HEK293 (cell line): ENCODE results near the gene USP36.

Experiments
- CTCF ChIA-PET: fragments of 350-600 bp; formaldehyde crosslinking; extraction: SDS; loops from one replicate; lab custom pipeline; 2021; ENCODE audit warnings: antibody characterized with exemption; lab: Yijun Ruan, JAX
- POLR2A ChIA-PET: fragments of 300-600 bp; formaldehyde crosslinking; extraction: SDS; loops from one replicate; lab custom pipeline; 2020; ENCODE audit warnings: antibody characterized with exemption, inconsistent platforms; lab: Yijun Ruan, JAX
- H3K27ac ChIP-seq: fragments of 200-500 bp; sonication (Bioruptor generic); 2 replicates; pipeline ENCODE4 v1.5.1; 2014; ENCODE audit warnings: low read depth, low read length, control low read depth, inconsistent platforms; ENCODE audit errors: extremely low read depth
- H3K36me3 ChIP-seq, 2 experiments: fragments of 200-500 bp in 1 of 2; sonication (Bioruptor generic) in 1 of 2; 1 replicate in 1 of 2; 2 replicates in 1 of 2; pipeline ENCODE4 v1.5.1; 2014 to 2017; ENCODE audit warnings: inconsistent platforms in 2 of 2, low read length in 2 of 2; ENCODE audit not compliant: control insufficient read depth in 2 of 2, insufficient read depth in 1 of 2
- H3K4me1 ChIP-seq: fragments of 200-500 bp; sonication (Bioruptor generic); 2 replicates; pipeline ENCODE4 v1.5.1; 2014; ENCODE audit warnings: mild to moderate bottlenecking, low read length, inconsistent platforms; ENCODE audit not compliant: control insufficient read depth, insufficient read depth
- H3K4me3 ChIP-seq: 2 replicates; pipeline ENCODE4 v1.5.1; 2011; ENCODE audit warnings: low read depth, mild to moderate bottlenecking, control low read depth, low read length, moderate library complexity
- H3K9me3 ChIP-seq: fragments of 200-500 bp; sonication (Bioruptor generic); 2 replicates; pipeline ENCODE4 v1.5.1; 2014; ENCODE audit warnings: low read depth, low read length, inconsistent platforms; ENCODE audit not compliant: control insufficient read depth, insufficient read depth
- EGR2 ChIP-seq: fragments of 450-650 bp; formaldehyde crosslinking; IDR thresholded peaks from 2 replicates; pipeline ENCODE4 v1.5.1; 2016; ENCODE audit warnings: low read depth, missing biosample characterization, missing genetic modification characterization
- PRDM1 ChIP-seq: fragments of 450-650 bp; formaldehyde crosslinking; IDR thresholded peaks from 2 replicates; pipeline ENCODE4; 2016; ENCODE audit warnings: missing biosample characterization, missing genetic modification characterization
- PRDM6 ChIP-seq: fragments of 450-650 bp; formaldehyde crosslinking; IDR thresholded peaks from 2 replicates; pipeline ENCODE4 v1.5.1; 2017; ENCODE audit warnings: missing biosample characterization, missing genetic modification characterization
- SP2 ChIP-seq: fragments of 450-650 bp; formaldehyde crosslinking; IDR thresholded peaks from 2 replicates; pipeline ENCODE4 v1.5.1; 2016; ENCODE audit warnings: missing biosample characterization, missing genetic modification characterization
- ZBTB17 ChIP-seq: fragments of 450-650 bp; formaldehyde crosslinking; IDR thresholded peaks from 2 replicates; pipeline ENCODE4 v1.5.1; 2016; ENCODE audit warnings: missing biosample characterization, missing genetic modification characterization
- ZBTB48 ChIP-seq: fragments of 450-650 bp; formaldehyde crosslinking; IDR thresholded peaks from 2 replicates; pipeline ENCODE4 v1.5.1; 2016; ENCODE audit warnings: missing biosample characterization, missing genetic modification characterization
- ZNF157 ChIP-seq: fragments of 450-650 bp; formaldehyde crosslinking; IDR thresholded peaks from 2 replicates; pipeline ENCODE4 v1.5.1; 2016; ENCODE audit warnings: missing biosample characterization, missing genetic modification characterization
- ZNF174 ChIP-seq: fragments of 450-650 bp; formaldehyde crosslinking; IDR thresholded peaks from 2 replicates; pipeline ENCODE4 v1.5.0; 2017; ENCODE audit warnings: missing biosample characterization, mild to moderate bottlenecking, missing genetic modification characterization
- ZNF311 ChIP-seq: fragments of 450-650 bp; formaldehyde crosslinking; IDR thresholded peaks from 2 replicates; pipeline ENCODE4 v1.5.1; 2017; ENCODE audit warnings: missing biosample characterization, missing genetic modification characterization, borderline replicate concordance
- ZNF558 ChIP-seq: fragments of 450-650 bp; formaldehyde crosslinking; IDR thresholded peaks from 2 replicates; pipeline ENCODE4 v1.5.1; 2016; ENCODE audit warnings: missing biosample characterization, missing genetic modification characterization
- ZNF596 ChIP-seq: fragments of 450-650 bp; IDR thresholded peaks from 2 replicates; pipeline ENCODE4 v1.5.0; 2018; ENCODE audit warnings: missing biosample characterization, mild to moderate bottlenecking, missing genetic modification characterization, moderate library complexity
- ZNF629 ChIP-seq: fragments of 450-650 bp; formaldehyde crosslinking; IDR thresholded peaks from 2 replicates; pipeline ENCODE4 v1.5.1; 2017; ENCODE audit warnings: missing biosample characterization, missing genetic modification characterization
- ZNF654 ChIP-seq: fragments of 450-650 bp; formaldehyde crosslinking; IDR thresholded peaks from 2 replicates; pipeline ENCODE4 v1.5.1; 2016; ENCODE audit warnings: low read depth, missing biosample characterization, missing genetic modification characterization
- ZNF692 ChIP-seq: fragments of 450-650 bp; formaldehyde crosslinking; IDR thresholded peaks from 2 replicates; pipeline ENCODE4 v1.5.1; 2016; ENCODE audit warnings: missing biosample characterization, missing genetic modification characterization
- ZNF704 ChIP-seq: fragments of 450-650 bp; formaldehyde crosslinking; IDR thresholded peaks from 2 replicates; pipeline ENCODE4 v1.5.1; 2016; ENCODE audit warnings: missing biosample characterization, missing genetic modification characterization
- ZNF776 ChIP-seq: fragments of 450-650 bp; formaldehyde crosslinking; IDR thresholded peaks from 2 replicates; pipeline ENCODE4 v1.5.0; 2017; ENCODE audit warnings: missing biosample characterization, missing genetic modification characterization, borderline replicate concordance
- ZSCAN4 ChIP-seq: fragments of 450-650 bp; formaldehyde crosslinking; IDR thresholded peaks from 2 replicates; pipeline ENCODE4 v1.5.1; 2017; ENCODE audit warnings: missing biosample characterization, missing genetic modification characterization
- TF ChIP-seq, protein P1 (sequence below): fragments of 450-650 bp; formaldehyde crosslinking; IDR thresholded peaks from 2 replicates; pipeline ENCODE4 v1.5.1; 2016; ENCODE audit warnings: missing biosample characterization, missing genetic modification characterization
- TF ChIP-seq, protein P2 (sequence below): fragments of 450-650 bp; formaldehyde crosslinking; IDR thresholded peaks from 2 replicates; pipeline ENCODE4 v1.5.1; 2016; ENCODE audit warnings: missing biosample characterization, missing genetic modification characterization
- TF ChIP-seq, protein P3 (sequence below): fragments of 450-650 bp; formaldehyde crosslinking; IDR thresholded peaks from 2 replicates; pipeline ENCODE4 v1.5.1; 2016; ENCODE audit warnings: missing biosample characterization, missing genetic modification characterization

The USP36 gene

GRCh38 chr17:78861229-78861628 lies 20.6 kb upstream of the USP36 start (continued):
- TF ChIP-seq ZNF692 (tag by site-specific recombination) = no peak
- TF ChIP-seq ZNF776 (tag by site-specific recombination) = no peak
- TF ChIP-seq, protein P1, sequence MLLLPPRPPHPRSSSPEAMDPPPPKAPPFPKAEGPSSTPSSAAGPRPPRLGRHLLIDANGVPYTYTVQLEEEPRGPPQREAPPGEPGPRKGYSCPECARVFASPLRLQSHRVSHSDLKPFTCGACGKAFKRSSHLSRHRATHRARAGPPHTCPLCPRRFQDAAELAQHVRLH (tag by site-specific recombination) = no peak
- no peak for TF ChIP-seq ZNF629 (tag by site-specific recombination)
- no peak for TF ChIP-seq ZNF174 (tag by site-specific recombination)
- TF ChIP-seq, protein P2, sequence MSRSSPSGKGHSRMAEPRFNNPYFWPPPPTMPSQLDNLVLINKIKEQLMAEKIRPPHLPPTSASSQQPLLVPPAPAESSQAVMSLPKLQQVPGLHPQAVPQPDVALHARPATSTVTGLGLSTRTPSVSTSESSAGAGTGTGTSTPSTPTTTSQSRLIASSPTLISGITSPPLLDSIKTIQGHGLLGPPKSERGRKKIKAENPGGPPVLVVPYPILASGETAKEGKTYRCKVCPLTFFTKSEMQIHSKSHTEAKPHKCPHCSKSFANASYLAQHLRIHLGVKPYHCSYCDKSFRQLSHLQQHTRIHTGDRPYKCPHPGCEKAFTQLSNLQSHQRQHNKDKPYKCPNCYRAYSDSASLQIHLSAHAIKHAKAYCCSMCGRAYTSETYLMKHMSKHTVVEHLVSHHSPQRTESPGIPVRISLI (tag by site-specific recombination) = no peak
- peak; percentile 17; the same call in 1 of the 2 replicates for TF ChIP-seq PRDM1
- no peak for TF ChIP-seq ZSCAN4 (tag by site-specific recombination)
- TF ChIP-seq ZNF157 (tag by site-specific recombination) = peak; percentile 56; the same call in 1 of the 2 replicates

DNA sequence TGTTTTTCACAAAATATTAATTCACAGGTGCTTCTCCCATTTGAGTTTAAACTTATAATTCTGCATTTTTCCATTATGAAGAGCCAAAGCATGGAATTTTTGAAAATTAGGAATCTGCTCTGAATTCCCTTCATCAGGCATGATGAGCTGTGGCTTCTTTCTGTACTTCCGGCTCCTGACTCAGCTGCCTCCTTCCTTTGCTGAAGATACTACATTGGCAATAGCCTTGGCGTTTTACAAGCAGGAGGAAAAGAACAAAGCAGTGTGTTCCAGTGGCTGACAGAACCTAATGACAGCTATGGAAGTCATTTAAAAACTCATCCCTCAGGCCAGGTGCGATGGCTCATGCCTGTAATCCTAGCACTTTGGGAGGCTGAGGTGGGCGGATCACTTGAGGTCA lies 18.4 kb upstream of the USP36 start:
- no peak overlapping the region for H3K4me3 ChIP-seq
- TF ChIP-seq, protein P3, sequence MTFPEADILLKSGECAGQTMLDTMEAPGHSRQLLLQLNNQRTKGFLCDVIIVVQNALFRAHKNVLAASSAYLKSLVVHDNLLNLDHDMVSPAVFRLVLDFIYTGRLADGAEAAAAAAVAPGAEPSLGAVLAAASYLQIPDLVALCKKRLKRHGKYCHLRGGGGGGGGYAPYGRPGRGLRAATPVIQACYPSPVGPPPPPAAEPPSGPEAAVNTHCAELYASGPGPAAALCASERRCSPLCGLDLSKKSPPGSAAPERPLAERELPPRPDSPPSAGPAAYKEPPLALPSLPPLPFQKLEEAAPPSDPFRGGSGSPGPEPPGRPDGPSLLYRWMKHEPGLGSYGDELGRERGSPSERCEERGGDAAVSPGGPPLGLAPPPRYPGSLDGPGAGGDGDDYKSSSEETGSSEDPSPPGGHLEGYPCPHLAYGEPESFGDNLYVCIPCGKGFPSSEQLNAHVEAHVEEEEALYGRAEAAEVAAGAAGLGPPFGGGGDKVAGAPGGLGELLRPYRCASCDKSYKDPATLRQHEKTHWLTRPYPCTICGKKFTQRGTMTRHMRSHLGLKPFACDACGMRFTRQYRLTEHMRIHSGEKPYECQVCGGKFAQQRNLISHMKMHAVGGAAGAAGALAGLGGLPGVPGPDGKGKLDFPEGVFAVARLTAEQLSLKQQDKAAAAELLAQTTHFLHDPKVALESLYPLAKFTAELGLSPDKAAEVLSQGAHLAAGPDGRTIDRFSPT (tag by site-specific recombination) = no peak
- TF ChIP-seq ZBTB17 = peak; percentile 40; the same call in 1 of the 2 replicates
- peaks cover 6% of the 10 kb centered on the region for H3K4me1 ChIP-seq
- CTCF ChIA-PET = interaction anchor here (1.9 kb wide), 1 partner anchor 112 kb away, joined by 7 read pairs; no protein-coding TSS in a partner anchor
- POLR2A ChIA-PET = no interaction called here
- H3K36me3 ChIP-seq = peaks cover 0 to 14% of the 10 kb centered on the region in 2 experiments; a peak in 1 of 3 replicates
- no peak overlapping the region for H3K27ac ChIP-seq
- no peaks in the 10 kb centered on the region for H3K9me3 ChIP-seq

DNA sequence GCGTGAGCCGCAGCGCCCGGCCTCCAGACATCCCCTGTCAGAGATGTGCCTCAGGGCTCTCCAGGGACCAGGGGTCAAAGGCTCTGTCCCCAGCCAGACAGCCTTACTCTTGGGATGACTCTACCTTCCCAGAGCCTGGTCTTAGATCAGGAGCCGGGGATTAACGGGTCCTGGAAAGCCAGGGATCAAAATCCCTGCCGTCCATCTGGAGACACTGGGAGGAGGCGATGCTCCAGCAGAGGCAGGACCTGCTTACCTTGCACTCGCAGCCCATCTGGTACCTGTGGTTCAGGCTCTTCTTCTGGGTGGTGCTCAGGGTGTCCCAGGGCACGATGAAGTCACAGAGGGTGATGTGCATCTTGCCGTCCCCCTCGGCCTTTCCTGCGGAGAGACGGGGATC lies 16.7 kb upstream of the USP36 start:
- CTCF ChIA-PET = no interaction called here
- POLR2A ChIA-PET = interaction anchor here (1.3 kb wide), 1 partner anchor 9 kb away, joined by 3 read pairs; no protein-coding TSS in a partner anchor
- Histone ChIP-seq H3K36me3 (peaks cover 0 to 14% of the 10 kb centered on the region in 2 experiments; a peak in 1 of 3 replicates), H3K4me3 (no peak overlapping the region), H3K27ac (no peak overlapping the region), H3K4me1 (peaks cover 13% of the 10 kb centered on the region), H3K9me3 (no peaks in the 10 kb centered on the region)
- TF ChIP-seq ZNF654 (tag by site-specific recombination) (no peak), ZNF704 (no peak), SP2 (tag by site-specific recombination) (no peak), ZNF311 (tag by site-specific recombination) (no peak), EGR2 (tag by site-specific recombination) (no peak), ZBTB48 (tag by site-specific recombination) (no peak), ZNF692 (tag by site-specific recombination) (no peak), ZNF558 (tag by site-specific recombination) (no peak), ZNF596 (tag by site-specific recombination) (no peak), PRDM6 (tag by site-specific recombination) (no peak)
